Hematopoietic multipotent progenitor cell treated with erythropoietin and hydrocortisone succinate and interleukin-3 and kit ligand, for 8 days (in vitro differentiated cells): ENCODE measurements around the gene SLC2A2.
A peak's percentile ranks its signal among the peaks of the same experiment; 100 is the strongest.
"Not testable (repeated sequence)": the region's sequence is repeated elsewhere in the genome, so short reads cannot be mapped to it uniquely, and the experiment has no call there.

Source experiments
- DNase-seq: peaks from one replicate; pipeline ENCODE4 v3.0.0-alpha.2; 2015

Gene SLC2A2

DNA sequence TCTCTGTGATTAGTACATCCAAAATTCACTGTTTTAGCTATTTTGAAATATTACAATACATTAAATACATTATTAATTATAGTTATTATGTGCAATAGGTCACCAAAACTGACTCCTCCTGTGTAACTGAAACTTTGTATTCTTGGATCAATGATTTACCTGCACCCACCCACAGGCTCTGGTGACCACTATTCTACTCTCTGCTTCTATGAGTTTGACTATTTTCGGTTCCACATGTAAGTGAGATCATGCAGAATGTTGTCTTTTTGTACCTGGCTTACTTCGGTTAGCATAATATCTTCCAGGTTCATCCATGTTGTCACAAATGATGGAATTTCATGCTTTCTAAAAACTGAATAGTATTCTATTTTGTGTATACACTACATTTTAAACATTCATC lies 43.8 kb downstream of the SLC2A2 start:
- no peak for DNase-seq

DNA sequence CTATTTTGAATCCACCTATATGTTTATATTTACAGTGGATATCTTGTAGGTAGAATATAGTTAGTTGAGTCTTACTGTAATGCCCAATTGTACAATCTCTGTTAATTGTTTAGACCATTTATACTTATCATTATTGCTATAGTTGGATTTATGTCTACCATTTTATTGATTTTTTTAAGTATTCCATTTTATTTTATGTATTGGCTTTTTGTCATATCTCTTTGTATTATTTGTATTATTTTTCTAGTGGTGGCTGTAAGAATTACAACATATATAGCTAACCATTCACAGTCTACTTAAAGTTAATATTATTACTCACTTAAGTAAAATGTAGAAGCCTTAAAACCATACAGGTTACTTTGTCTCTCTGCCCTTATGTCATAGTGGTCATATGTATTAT lies 46.1 kb downstream of the SLC2A2 start:
- no peak for DNase-seq

DNA sequence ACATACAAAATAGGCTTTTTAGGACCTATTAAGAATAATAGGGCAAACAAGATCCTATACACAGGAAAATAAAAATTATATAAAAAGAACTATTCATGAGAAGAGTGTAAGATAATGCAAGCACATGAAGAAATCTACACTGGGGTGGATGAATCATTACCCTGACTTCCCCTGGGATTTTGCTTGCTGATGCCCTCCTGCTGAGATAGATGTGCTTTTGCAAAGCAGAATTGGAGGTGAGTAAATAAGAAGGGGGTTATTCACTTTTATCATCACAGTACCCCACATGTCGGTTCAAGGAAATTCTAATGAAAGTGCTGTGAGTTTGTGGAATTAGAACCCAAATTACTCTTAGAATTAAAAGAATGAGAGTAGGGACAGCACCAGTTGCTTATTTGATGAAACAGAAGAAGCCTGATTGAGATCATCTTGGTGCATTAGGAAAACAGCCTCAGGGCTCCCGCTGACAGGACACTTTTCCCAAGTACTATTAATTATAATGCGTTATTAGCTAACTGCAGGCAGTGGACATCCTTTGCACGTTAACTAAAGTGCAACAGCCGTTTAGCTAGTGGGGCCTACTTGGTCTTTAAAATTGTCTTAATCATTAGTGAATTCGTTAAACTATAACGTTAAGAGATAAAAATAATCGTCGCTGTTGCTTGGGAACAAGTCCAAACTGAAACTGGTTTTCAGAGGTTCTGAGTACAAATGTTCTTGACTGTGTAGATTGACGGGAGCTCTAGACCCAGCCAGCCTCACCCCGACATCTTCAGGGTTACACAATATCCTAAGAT lies 48.4 kb downstream of the SLC2A2 start:
- DNase-seq: no peak

DNA sequence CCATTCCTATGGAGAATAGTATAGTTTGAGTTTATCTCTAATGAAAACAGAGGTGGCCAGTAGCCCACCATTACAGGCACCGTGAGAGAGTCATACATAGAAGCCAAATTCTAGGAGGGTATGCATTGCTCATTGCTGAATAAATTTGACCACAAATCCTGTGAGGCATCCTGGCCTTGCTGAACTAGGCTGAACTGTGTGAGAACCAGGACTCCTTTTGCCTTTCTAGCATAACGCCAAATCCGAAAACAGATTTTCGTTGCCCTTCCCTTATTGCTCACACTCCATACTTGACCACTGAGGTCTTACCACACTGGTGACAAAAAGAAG lies 50.4 kb downstream of the SLC2A2 start:
- DNase-seq: no peak

DNA sequence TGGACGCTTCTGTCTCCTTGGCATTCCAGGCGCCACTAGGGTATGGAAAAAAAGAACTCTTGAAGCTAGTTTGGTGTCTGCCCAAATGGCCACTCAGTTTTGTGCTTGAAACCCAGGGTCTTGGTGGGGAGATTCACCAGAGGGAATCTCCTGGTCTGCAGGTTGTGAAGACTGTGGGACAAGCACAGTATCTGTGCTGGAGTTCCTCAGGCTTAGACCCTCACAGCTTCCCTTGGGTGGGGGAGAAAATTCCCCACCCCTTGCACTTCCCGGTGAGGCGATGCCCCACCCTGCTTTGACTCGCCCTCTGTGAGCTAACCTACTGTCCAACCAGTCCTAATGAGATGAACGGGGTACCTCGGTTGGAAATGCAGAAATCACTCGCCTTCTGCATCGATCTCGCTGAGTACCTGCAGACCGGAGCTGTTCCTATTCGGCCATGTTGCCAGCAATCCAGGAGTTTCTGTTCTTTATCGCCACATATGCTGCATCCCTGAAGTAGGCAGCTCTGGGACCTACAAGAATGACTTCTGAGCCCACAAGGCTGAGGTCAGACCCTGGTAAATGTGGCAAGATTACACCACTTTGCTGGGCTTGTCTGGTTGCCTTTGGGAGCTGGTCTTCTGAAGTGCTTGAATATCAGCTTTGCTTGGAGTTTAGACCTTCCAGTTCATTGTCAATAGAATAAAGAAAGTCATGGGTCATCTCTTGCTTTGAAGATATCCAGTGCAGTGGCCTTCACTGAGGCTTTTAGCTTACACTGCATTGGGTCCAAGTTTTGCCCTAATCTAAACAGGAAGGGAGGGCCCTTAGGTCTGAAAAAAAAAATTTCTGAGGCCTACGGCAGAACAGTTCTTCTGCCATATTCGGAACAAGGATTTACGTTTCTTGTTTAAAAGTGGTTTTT lies 51.0 kb downstream of the SLC2A2 start:
- DNase-seq: no peak

DNA sequence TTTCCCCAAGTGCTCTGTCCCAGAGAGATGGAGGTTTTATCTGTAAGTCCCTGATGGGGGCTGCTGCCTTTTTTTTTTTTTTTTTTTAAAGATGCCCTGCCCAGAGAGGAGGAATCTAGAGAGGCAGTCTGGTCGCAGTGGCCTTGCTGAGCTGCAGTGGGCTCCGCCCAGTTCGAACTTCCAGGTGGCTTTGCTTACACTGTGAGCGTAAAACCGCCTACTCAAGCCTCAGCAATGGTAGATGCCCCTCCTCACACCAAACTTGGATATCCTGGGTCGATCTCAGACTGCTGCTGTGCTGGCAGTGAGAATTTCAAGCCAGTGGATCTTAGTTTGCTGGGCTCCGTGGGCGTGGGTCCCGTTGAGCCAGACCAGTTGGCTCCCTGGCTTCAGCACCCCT lies 51.6 kb downstream of the SLC2A2 start:
- DNase-seq: no peak

DNA sequence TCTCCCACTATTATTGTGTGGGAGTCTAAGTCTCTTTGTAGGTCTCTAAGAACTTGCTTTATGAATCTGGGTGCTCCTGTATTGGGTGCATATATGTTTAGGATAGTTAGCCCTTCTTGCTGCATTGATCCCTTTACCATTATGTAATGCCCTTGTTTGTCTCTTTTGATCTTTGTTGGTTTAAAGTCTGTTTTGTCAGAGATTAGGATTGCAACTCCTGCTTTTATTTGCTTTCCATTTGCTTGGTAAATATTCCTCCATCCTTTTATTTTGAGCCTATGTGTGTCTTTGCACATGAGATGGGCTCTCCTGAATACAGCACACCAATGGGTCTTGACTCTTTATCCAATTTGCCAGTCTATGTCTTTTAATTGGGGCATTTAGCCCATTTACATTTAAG lies 53.6 kb downstream of the SLC2A2 start:
- not testable (repeated sequence) for DNase-seq

DNA sequence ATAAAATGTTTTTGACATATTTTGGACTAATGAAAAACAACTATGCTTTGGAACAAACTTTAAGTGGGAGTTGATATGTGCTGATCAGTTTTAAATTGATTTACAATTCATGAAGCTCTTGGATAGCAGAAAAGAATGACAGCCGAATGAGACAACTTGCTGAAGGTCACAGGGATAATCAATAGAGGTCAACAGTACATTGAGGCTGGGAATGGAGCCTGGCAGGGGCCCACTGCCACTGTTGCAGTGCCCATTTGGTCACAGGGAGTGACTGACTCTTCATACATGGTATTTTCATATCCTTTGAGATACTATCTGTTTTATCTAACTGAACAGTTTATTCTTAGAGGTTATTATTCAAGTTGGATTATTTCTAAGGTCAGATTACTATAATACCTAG lies 59.4 kb downstream of the SLC2A2 start:
- no peak for DNase-seq

DNA sequence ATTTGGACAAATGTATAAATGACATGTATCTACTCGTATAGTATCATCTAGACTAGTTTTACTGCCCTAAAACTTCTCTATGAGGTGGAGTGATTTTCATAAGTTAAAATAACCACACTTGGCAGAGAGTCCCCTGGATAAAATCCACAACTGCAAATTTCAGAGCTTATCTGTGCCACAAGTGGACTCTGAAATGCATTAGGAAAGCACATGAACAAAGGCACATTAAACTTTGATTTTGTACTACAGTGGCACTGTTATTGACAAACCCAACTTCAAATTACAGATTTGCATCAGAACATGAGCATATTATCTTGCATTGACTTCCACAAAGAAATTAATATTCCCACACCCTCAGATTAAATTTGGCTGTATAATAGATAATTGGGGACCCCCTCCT lies 60.0 kb downstream of the SLC2A2 start:
- no peak for DNase-seq

DNA sequence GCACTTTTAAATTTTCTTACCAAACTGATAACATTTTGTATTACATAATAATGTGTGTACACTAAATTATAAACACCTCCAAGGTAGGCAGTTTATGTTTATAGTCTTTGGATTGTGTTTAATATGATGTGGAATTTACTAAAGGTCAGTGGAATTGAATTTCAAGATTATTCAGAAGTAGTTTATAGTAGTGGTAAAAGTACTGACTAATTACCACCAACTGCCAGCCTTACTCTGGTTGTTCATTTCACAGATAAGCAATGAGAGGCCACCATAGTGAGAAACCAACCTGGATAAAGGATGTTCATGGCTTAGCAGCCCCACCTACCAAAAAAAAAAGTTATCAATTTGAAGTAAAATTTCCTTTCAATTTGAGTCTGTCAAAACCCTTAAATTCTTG lies 64.1 kb downstream of the SLC2A2 start:
- DNase-seq: no peak

DNA sequence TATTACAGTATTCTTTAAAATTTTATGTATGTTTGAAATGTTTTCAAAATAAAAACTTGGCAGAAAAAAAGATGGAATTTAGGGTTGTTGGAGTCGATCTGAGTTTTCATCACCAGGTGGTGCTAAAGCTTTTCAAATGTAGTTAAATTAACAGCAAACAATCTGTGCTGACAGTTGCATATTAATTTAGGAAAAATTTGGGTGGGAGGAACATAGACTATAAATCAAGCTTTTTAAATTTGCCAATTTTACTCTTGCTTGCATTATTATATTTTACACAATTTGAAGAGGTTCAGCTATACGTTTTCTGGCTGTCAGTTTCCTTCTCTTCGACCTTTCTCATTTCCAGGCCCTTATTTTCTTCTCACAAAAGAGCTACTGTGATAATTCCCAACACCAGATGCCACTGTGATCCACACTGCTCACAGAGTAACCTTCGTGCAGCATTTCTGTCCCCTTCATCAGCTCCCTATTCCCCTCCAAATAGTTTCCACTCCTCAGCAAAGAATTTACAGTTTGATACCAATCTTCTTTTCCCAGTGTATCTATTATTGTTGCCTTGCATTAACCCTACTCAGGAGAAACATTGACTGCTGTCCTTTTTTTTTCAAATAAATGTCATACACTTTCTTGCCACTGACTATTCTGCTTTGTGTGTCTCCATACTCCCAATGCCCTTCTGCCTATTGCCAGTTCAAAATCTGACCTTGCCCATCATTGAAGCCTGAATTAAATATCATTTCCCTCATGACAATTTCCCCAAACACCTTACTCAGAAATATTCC lies 64.7 kb downstream of the SLC2A2 start:
- DNase-seq: peak; percentile 51

DNA sequence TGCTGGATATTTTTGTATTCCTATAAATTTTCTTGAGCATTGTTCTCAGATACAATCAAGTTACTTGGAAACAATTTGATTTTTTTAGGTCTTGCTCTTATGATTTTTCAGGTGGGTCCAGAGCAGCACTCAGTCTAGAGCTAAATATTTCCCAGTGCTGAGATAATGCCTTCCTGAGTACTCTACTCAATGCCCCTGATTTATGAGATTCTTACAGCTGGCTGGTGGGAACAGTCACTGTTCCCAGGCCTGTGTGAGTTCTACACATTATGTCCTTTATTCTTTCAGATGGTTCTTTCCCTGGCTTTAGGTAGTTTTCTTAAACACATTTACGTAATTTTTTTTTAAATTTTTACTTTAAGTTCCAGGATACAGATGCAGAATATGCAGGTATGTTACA lies 67.1 kb downstream of the SLC2A2 start:
- no peak for DNase-seq

DNA sequence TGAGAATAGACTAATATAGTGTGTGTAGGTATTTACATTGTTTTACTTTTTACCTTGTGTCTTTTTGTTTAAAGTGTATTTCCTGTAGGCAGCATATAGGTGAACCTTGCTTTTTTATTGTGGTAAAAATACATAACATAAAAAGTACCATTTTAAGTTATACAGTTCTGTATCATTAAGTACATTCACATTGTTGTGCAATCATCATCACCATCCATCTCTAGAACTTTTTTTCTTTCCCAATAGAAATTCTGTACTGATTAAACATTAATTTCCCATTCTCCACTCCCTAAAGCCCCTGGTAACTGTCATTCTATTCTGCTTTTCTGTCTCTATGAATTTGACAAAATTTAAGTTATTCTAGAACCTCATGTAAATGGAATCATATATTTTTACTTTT lies 69.9 kb downstream of the SLC2A2 start:
- no peak for DNase-seq

DNA sequence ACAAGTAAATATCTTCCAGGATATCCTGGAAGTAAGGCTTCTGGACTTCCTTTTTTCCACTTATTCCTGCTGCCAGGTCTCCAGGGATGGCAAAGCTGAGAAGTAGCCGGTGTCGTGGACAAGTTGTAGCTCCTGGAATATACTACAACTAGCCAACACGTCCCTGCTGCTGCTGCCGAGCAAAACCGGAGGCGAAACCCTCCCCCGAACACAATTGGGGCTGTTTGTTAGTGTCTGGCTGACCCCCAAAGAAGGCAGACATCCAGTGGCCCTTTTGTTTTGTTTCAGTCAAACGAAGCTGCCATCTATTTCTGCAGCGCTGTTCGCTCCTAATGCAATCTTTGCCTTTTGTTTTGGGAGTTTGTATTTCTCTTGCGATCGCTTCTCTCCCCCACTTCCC lies 72.8 kb downstream of the SLC2A2 start:
- DNase-seq: no peak

DNA sequence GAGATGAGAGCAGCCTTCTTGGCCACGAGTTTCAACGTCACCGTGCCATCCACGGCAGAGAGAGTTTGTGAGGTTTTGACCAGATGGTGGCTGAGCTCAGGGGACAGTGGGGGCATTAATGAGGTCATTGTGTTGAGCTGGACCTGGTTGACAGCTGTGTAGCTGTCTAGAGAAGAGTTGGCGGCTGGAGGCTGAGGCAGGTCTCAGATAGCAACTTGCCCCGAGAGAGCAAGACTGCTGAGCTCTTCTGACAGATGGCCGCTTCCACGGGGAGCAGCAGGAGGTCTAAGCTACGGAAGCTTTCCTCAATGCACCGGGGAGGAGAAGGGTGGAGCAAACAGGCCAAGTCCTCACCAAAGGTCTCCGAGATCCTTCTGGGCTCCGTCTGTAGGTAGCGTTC lies 73.3 kb downstream of the SLC2A2 start:
- DNase-seq: no peak

DNA sequence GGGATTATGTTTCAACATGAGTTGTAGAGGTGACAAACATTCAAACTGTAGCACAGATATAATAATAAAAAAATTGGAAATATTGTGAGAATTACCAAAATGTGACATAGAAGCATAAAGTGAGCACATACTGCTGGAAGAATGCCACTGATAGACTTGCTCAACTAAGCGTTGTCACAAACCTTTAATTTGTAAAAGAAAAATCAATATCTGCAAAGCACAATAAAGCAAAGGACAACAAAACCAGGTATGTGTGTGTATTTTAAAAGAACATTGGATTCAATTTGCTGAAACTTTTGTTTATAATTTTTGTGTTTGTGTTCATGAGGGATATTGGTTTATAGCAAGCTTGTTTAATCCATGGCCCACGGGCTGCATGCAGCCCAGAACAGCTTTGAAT lies 77.3 kb downstream of the SLC2A2 start:
- DNase-seq: no peak

DNA sequence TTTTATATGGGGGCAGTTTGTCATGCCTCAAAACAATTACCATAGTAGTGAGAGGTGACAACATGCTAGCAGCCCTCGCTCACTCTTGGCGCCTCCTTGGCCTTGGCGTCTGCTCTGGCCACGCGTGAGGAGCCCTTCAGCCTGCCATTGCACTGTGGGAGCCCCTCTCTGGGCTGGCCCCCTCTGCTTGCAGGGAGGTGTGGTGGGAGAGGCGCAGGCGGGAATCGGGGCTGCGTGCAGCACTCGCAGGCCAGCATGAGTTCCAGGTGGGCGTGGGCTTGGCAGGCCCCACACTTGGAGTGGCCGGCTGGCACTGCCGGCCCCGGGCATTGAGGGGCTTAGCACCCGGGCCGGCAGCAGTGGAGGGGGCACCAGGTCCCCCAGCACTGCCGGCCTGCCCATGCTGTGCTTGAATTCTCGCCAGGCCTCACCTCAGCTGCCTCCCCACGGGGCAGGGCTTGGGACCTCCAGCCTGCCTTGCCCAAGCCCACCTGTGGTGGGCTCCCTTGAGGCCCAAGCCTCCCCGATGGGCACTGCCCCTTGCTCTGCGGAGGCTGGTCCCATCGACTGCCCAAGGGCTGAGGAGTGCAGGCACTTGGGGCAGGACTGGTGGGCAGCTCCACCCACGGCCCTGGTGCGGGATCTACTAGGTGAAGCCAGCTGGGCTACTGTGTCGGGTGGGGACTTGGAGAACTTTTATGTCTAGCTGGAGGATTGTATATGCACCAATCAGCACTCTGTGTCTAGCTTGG lies 79.3 kb downstream of the SLC2A2 start:
- DNase-seq: no peak
